HG02759 (cell line): ENCODE measurements around the gene SLC6A12.

Source experiments
- ATAC-seq: cut with Tn5 transposase; IDR thresholded peaks from one replicate; pipeline ENCODE4 v1.9.1; 2021; ENCODE audit warnings: mild to moderate bottlenecking, moderate library complexity; ENCODE audit not compliant: unreplicated experiment

The SLC6A12 gene

DNA sequence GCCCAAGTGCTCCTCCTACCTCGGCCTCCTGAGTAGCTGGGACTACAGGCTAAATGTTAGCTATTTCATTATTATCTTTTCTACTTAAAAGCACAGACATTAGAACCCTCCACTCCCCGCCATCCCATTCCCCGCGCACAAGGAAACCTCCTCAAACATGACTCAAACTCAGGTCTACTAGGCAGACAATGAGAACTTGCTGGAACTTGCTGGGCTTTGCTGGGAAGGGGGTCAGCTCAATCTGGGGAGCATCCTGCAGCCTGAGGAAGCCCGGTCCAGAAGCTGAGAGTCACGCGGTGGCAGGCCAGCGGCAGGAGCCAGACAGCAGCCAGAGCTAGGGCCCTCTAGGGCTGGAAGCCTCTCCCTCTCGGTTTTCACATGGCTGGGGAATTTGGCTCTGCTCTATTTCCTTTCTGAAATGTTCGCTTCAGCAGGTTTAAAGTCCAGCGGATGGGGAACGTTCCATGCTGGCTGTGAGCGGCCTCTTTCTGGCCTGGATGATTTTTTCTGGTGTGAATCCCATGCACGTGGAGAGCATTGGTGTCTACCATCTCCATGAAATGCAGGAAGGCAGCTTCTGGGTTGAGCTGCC lies 68.5 kb downstream of the SLC6A12 start:
- ATAC-seq, result no peak

- ATAC-seq, result no peak
Observed at GRCh38 chr12:144650-145284, 69.2 kb downstream of the SLC6A12 start.

DNA sequence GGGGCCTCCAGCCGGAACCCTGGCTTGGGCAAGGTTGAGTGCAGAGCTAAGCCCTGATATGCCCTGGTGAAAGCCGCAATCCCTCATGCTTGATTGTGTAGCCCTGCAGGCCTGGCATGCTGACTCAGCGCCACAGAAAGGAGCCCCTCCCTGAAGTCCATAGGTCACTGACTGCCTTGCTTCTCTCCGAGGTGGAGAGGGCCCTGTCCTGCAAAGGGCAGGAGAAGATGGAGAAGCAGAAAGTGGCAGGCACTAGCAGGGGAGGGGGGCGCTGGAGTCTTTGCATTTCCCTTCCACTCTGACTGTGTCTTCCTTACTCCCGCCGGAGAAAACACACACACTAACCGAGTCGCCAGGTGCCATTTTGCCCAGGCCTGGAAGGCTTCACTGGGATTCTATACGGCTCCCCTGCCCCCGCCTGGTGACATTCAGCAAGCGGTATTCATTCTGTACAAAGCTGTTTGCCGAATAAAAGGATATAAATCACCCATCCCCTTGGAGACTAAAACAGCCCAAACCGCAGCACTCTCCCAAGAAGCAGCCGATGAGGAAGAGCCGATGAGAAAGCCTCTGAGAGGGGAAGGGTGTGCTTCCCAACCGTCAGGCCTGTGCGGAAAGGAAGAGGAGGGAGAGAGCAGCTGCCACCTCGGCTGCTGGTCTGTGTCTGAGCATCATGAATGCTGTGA lies 69.8 kb downstream of the SLC6A12 start:
- ATAC-seq, result no peak

GRCh38 chr12:140162-140561 lies 73.8 kb downstream of the SLC6A12 start:
- no peak for ATAC-seq
